ENCODE results near the gene EVC2. TPM values are rescaled to one million over a fixed set of nuclear protein-coding genes. Genes with fewer than 3 reads are reported as not detected.

The EVC2 gene
- total RNA-seq, 1 experiment from 2014 or later, result 0.15 TPM

DNA sequence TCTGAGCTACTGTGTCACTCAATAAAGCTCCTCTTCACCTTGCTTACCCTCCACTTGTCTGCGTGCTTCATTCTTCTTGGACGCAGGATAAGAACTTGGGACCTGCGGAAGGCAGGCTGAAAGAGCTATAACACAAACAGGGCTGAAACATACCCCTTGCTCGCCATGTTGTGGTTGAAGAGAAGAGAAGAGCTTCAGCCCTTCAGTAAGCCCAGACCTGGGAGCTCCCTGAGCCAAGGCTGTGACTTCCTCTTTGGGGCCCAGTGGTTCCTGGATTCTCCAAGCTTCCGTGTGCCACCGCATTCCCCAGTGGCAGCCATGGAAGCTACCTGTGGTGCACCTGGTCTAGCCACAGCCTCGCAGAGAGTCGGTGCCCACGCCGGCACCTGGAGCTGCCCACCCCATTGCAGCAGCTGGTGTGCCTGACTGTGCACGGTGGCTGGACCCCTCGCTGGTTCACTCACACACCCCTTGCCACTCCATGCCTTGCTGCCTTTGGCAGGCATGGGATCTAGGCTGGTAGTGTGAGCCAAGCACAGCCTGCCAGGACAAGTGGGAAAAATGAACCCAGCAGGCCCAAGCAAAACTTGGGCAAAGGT, 160.6 kb downstream of the EVC2 start:
- no peaks in the 10 kb centered on the region for H3K36me3 ChIP-seq (ENCODE audit: insufficient read depth, low read length)
- H3K4me3 ChIP-seq (ENCODE audit: low read length), result no peak overlapping the region
- H3K9me3 ChIP-seq (ENCODE audit: low read length), result no peaks in the 10 kb centered on the region
- H3K4me1 ChIP-seq (ENCODE audit: low read length), result no peaks in the 10 kb centered on the region
- H3K79me2 ChIP-seq (ENCODE audit: low read length), result no peaks in the 10 kb centered on the region
- no peak for DNase-seq
- no peak overlapping the region for H2AFZ ChIP-seq (ENCODE audit: low read length)
- H3K9ac ChIP-seq (ENCODE audit: low read length), result no peak overlapping the region
- H3K27ac ChIP-seq (ENCODE audit: low read length), result no peak overlapping the region
- H3K9me2 ChIP-seq (replicated peaks; ENCODE audit: insufficient read depth, low read length), result no peaks in the 10 kb centered on the region
- no peaks in the 10 kb centered on the region for H3K27me3 ChIP-seq (ENCODE audit: low read length)
- no peaks in the 10 kb centered on the region for H4K20me1 ChIP-seq (ENCODE audit: insufficient read depth, low read depth, low read length)
- no peak overlapping the region for H3K4me2 ChIP-seq (ENCODE audit: low read depth, low read length, poor library complexity, severe bottlenecking)

DNA sequence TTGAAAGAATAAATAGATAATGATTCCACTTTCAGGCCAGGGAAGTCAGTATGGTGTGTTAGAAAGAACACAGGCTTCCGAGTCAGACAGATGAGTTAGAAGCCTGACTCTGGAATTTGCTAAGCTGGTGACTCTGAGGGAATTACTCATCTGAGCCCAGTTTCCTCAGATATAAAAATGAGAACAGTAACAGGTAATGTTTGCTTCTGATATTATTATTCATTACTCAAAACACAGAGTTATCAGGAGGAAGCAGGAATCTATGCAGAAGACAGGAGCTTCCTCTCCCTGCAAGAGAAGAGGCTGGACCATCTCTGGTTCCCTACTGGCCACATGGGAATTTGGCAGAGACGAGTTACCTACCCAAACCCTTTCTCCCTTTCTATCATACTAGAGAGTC, 163.1 kb downstream of the EVC2 start:
- Histone ChIP-seq H3K9me2 (replicated peaks; ENCODE audit: insufficient read depth, low read length) (no peaks in the 10 kb centered on the region), H3K27ac (ENCODE audit: low read length) (no peak overlapping the region)
- DNase-seq, result no peak

DNA sequence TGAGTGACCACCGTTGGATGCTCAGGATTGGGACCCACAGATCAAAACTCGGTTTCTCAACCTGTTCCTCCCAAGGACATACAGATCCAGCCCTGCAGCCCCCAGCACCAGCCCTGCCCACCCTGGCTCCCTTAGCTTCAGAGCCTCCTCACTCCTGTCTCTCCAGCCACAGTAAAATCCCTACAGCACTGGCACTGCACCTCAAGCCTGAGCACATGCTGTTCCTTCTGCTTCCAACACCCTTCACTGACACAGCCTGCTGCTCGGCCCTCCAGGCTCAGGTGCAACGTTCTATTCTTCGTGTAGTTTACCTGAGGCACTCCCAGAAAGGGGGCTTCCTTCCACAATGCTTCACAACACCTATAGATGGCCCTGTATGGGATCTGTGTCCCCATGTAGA, 163.6 kb downstream of the EVC2 start:
- no peaks in the 10 kb centered on the region for H3K36me3 ChIP-seq (ENCODE audit: insufficient read depth, low read length)
- H3K4me1 ChIP-seq (ENCODE audit: low read length), result no peaks in the 10 kb centered on the region
- no peaks in the 10 kb centered on the region for H4K20me1 ChIP-seq (ENCODE audit: insufficient read depth, low read depth, low read length)
- no peaks in the 10 kb centered on the region for H3K27me3 ChIP-seq (ENCODE audit: low read length)
- no peak overlapping the region for H3K4me3 ChIP-seq (ENCODE audit: low read length)
- no peak overlapping the region for H3K27ac ChIP-seq (ENCODE audit: low read length)
- no peak for DNase-seq
- H3K4me2 ChIP-seq (ENCODE audit: low read depth, low read length, poor library complexity, severe bottlenecking), result no peak overlapping the region
- H2AFZ ChIP-seq (ENCODE audit: low read length), result no peak overlapping the region
- no peaks in the 10 kb centered on the region for H3K9me2 ChIP-seq (replicated peaks; ENCODE audit: insufficient read depth, low read length)
- H3K9me3 ChIP-seq (ENCODE audit: low read length), result no peaks in the 10 kb centered on the region
- H3K79me2 ChIP-seq (ENCODE audit: low read length), result no peaks in the 10 kb centered on the region
- H3K9ac ChIP-seq (ENCODE audit: low read length), result no peak overlapping the region

More for the DNA sequence above, 163.1 kb downstream of the EVC2 start:
- Histone ChIP-seq H3K9ac (ENCODE audit: low read length) (no peak overlapping the region), H4K20me1 (ENCODE audit: insufficient read depth, low read depth, low read length) (no peaks in the 10 kb centered on the region), H2AFZ (ENCODE audit: low read length) (no peak overlapping the region), H3K36me3 (ENCODE audit: insufficient read depth, low read length) (no peaks in the 10 kb centered on the region), H3K4me1 (ENCODE audit: low read length) (no peaks in the 10 kb centered on the region), H3K9me3 (ENCODE audit: low read length) (no peaks in the 10 kb centered on the region), H3K4me3 (ENCODE audit: low read length) (no peak overlapping the region), H3K79me2 (ENCODE audit: low read length) (no peaks in the 10 kb centered on the region), H3K27me3 (ENCODE audit: low read length) (no peaks in the 10 kb centered on the region), H3K4me2 (ENCODE audit: low read depth, low read length, poor library complexity, severe bottlenecking) (no peak overlapping the region)

DNA sequence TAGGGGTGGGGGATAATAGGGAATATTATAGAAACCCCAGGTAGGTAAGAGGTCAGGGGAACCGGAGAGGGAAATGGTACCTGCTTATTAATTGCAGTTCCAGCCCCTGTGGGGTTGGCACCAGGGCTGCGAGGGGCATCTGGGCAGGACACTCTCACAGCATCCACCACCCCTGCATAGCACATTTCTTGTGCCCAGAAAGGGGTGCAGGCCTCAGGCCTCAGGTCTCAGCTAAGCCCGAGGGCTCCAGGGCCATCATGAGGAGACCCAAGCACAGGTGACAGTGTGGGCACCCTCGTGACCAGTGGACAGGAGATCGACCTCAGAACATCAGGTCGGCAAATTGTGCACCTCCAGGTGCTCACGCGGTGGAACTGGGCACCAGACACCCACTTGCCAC, 164.7 kb downstream of the EVC2 start:
- no peak overlapping the region for H2AFZ ChIP-seq (ENCODE audit: low read length)
- no peaks in the 10 kb centered on the region for H4K20me1 ChIP-seq (ENCODE audit: insufficient read depth, low read depth, low read length)
- H3K9me2 ChIP-seq (replicated peaks; ENCODE audit: insufficient read depth, low read length), result no peaks in the 10 kb centered on the region
- H3K4me2 ChIP-seq (ENCODE audit: low read depth, low read length, poor library complexity, severe bottlenecking), result no peak overlapping the region
- no peaks in the 10 kb centered on the region for H3K79me2 ChIP-seq (ENCODE audit: low read length)
- no peak overlapping the region for H3K9ac ChIP-seq (ENCODE audit: low read length)
- H3K4me3 ChIP-seq (ENCODE audit: low read length), result no peak overlapping the region
- H3K27me3 ChIP-seq (ENCODE audit: low read length), result no peaks in the 10 kb centered on the region
- DNase-seq, result no peak
- H3K36me3 ChIP-seq (ENCODE audit: insufficient read depth, low read length), result no peaks in the 10 kb centered on the region
- H3K27ac ChIP-seq (ENCODE audit: low read length), result no peak overlapping the region
- no peaks in the 10 kb centered on the region for H3K9me3 ChIP-seq (ENCODE audit: low read length)
- H3K4me1 ChIP-seq (ENCODE audit: low read length), result no peaks in the 10 kb centered on the region

DNA sequence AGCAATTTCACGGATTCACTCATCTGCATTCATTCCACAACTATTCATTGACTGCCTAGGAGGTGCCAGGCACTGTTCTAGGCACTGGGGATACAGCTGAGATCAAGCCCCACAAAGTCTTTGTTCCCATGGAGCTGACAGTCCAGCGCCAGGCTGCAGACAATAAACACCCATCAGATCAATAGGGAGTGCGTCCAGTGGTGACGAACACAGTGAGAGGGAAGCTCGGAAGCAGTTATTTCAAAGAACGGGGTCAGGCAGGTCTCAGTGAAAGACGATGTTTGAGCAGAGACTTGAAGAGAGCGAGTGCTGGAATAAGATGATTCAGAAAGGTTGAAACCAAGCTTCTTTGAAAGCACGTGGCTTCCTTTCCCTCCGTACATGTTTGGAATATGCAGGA, 167.2 kb downstream of the EVC2 start:
- no peak overlapping the region for H3K27ac ChIP-seq (ENCODE audit: low read length)
- H3K9me3 ChIP-seq (ENCODE audit: low read length), result no peaks in the 10 kb centered on the region
- no peaks in the 10 kb centered on the region for H3K27me3 ChIP-seq (ENCODE audit: low read length)
- H2AFZ ChIP-seq (ENCODE audit: low read length), result no peak overlapping the region
- H3K9ac ChIP-seq (ENCODE audit: low read length), result no peak overlapping the region
- no peaks in the 10 kb centered on the region for H4K20me1 ChIP-seq (ENCODE audit: insufficient read depth, low read depth, low read length)
- no peaks in the 10 kb centered on the region for H3K79me2 ChIP-seq (ENCODE audit: low read length)
- H3K9me2 ChIP-seq (replicated peaks; ENCODE audit: insufficient read depth, low read length), result no peaks in the 10 kb centered on the region
- no peak overlapping the region for H3K4me2 ChIP-seq (ENCODE audit: low read depth, low read length, poor library complexity, severe bottlenecking)
- no peak for DNase-seq
- H3K4me1 ChIP-seq (ENCODE audit: low read length), result no peaks in the 10 kb centered on the region
- no peak overlapping the region for H3K4me3 ChIP-seq (ENCODE audit: low read length)
- H3K36me3 ChIP-seq (ENCODE audit: insufficient read depth, low read length), result no peaks in the 10 kb centered on the region

DNA sequence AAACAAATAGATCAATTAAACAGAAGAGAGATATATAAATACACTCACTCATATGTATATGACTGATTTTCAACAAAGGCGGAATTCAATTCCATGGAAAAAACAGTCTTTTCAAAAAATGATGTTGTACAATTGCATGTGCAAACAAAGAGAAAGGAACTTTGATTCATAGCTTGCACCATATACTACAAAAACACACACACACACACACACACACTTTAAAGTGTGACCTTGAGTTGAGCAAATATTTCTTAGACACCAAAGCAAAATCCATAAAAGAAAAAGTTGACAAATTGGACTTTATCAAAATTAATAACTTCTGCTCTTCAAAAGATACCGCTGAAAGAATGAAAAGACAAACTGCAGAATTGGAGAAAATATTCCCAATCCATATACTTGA, 168.8 kb downstream of the EVC2 start:
- Histone ChIP-seq H3K9me2 (replicated peaks; ENCODE audit: insufficient read depth, low read length) (no peaks in the 10 kb centered on the region), H3K79me2 (ENCODE audit: low read length) (no peaks in the 10 kb centered on the region), H2AFZ (ENCODE audit: low read length) (no peak overlapping the region), H3K27me3 (ENCODE audit: low read length) (no peaks in the 10 kb centered on the region), H3K27ac (ENCODE audit: low read length) (no peak overlapping the region), H3K4me3 (ENCODE audit: low read length) (no peak overlapping the region), H3K9me3 (ENCODE audit: low read length) (no peaks in the 10 kb centered on the region), H3K9ac (ENCODE audit: low read length) (no peak overlapping the region), H3K36me3 (ENCODE audit: insufficient read depth, low read length) (no peaks in the 10 kb centered on the region), H4K20me1 (ENCODE audit: insufficient read depth, low read depth, low read length) (no peaks in the 10 kb centered on the region), H3K4me1 (ENCODE audit: low read length) (no peaks in the 10 kb centered on the region), H3K4me2 (ENCODE audit: low read depth, low read length, poor library complexity, severe bottlenecking) (no peak overlapping the region)
- DNase-seq, result no peak

DNA sequence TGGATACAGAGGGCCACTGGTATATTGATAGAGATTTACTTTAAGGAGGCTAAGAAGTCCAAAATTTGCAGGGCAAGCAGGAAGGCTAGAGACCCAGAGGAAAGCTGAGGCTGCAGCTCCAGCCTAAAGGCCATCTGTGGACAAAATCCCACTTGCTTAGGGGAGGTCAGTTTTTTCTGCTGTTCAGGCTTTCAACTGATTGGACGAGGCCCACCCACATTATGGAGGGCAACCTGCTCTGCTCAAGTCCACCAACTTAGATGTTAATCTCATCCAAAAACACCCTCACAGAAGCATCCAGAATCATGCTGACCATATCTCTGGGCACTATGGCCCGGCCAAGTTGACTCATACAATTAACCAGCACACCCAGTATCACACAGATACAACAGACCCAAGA, 176.3 kb downstream of the EVC2 start:
- Histone ChIP-seq H4K20me1 (ENCODE audit: insufficient read depth, low read depth, low read length) (no peaks in the 10 kb centered on the region), H3K36me3 (ENCODE audit: insufficient read depth, low read length) (no peaks in the 10 kb centered on the region)

DNA sequence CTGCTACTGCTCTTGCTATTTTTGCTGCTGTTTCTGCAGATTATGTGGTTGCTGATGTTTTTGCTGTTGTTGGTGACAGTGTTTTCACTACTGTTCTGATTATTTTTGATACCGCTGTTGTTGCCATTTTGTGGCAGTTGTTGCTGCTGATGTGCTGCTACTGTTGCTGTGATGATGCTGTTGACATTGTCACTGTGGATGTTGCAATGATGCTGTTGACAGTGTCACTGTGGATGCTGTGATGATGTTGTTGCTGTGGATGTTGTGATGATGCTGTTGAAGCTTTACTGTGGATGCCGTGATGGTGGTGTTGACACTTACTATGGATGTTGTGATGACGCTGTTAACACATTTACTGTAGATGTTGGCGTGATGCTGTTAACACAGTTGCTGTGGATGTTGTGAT, 180.3 kb downstream of the EVC2 start:
- no peak overlapping the region for H3K27ac ChIP-seq (ENCODE audit: low read length)
- no peaks in the 10 kb centered on the region for H3K27me3 ChIP-seq (ENCODE audit: low read length)
- no peaks in the 10 kb centered on the region for H3K9me2 ChIP-seq (replicated peaks; ENCODE audit: insufficient read depth, low read length)
- H3K9ac ChIP-seq (ENCODE audit: low read length), result no peak overlapping the region
- H4K20me1 ChIP-seq (ENCODE audit: insufficient read depth, low read depth, low read length), result no peaks in the 10 kb centered on the region
- no peaks in the 10 kb centered on the region for H3K79me2 ChIP-seq (ENCODE audit: low read length)
- no peaks in the 10 kb centered on the region for H3K4me1 ChIP-seq (ENCODE audit: low read length)
- no peak for DNase-seq
- H3K4me3 ChIP-seq (ENCODE audit: low read length), result no peak overlapping the region
- H2AFZ ChIP-seq (ENCODE audit: low read length), result no peak overlapping the region
- no peak overlapping the region for H3K4me2 ChIP-seq (ENCODE audit: low read depth, low read length, poor library complexity, severe bottlenecking)
- H3K36me3 ChIP-seq (ENCODE audit: insufficient read depth, low read length), result no peaks in the 10 kb centered on the region
- H3K9me3 ChIP-seq (ENCODE audit: low read length), result no peaks in the 10 kb centered on the region

More for the DNA sequence above, 176.3 kb downstream of the EVC2 start:
- no peak for DNase-seq
- Histone ChIP-seq H3K27me3 (ENCODE audit: low read length) (no peaks in the 10 kb centered on the region), H2AFZ (ENCODE audit: low read length) (no peak overlapping the region), H3K4me2 (ENCODE audit: low read depth, low read length, poor library complexity, severe bottlenecking) (no peak overlapping the region), H3K27ac (ENCODE audit: low read length) (no peak overlapping the region), H3K9ac (ENCODE audit: low read length) (no peak overlapping the region), H3K9me3 (ENCODE audit: low read length) (no peaks in the 10 kb centered on the region), H3K9me2 (replicated peaks; ENCODE audit: insufficient read depth, low read length) (no peaks in the 10 kb centered on the region), H3K79me2 (ENCODE audit: low read length) (no peaks in the 10 kb centered on the region), H3K4me3 (ENCODE audit: low read length) (no peak overlapping the region), H3K4me1 (ENCODE audit: low read length) (no peaks in the 10 kb centered on the region)

DNA sequence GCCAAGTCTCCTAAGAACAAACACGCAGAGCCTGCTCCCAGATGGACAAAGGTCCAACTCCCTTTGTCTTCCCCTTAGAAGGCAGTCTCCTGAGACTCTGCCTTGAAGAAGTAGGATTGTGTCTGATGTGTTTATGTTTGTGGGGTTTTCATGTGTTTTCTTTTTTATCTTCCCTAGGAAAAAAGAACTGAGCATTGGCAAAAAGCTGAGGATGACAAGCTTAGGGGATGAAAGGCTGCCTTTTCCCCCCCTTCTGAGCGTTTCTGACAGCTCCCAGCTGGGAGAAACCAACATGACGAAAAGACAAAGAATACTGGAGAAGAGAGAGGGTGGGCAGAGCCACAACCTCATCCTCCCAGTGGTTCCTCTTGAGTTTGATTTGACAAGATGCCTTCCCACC, 181.1 kb downstream of the EVC2 start:
- DNase-seq, result no peak
- no peaks in the 10 kb centered on the region for H3K4me1 ChIP-seq (ENCODE audit: low read length)
- no peak overlapping the region for H2AFZ ChIP-seq (ENCODE audit: low read length)
- H4K20me1 ChIP-seq (ENCODE audit: insufficient read depth, low read depth, low read length), result no peaks in the 10 kb centered on the region
- H3K27me3 ChIP-seq (ENCODE audit: low read length), result no peaks in the 10 kb centered on the region
- no peak overlapping the region for H3K9ac ChIP-seq (ENCODE audit: low read length)
- H3K79me2 ChIP-seq (ENCODE audit: low read length), result no peaks in the 10 kb centered on the region
- H3K36me3 ChIP-seq (ENCODE audit: insufficient read depth, low read length), result no peaks in the 10 kb centered on the region
- H3K4me2 ChIP-seq (ENCODE audit: low read depth, low read length, poor library complexity, severe bottlenecking), result no peak overlapping the region
- no peaks in the 10 kb centered on the region for H3K9me2 ChIP-seq (replicated peaks; ENCODE audit: insufficient read depth, low read length)
- no peaks in the 10 kb centered on the region for H3K9me3 ChIP-seq (ENCODE audit: low read length)
- H3K27ac ChIP-seq (ENCODE audit: low read length), result no peak overlapping the region
- H3K4me3 ChIP-seq (ENCODE audit: low read length), result no peak overlapping the region

Measured in Karpas-422 (cell line).